IPS DF 4.7 (cell line): ENCODE measurements around the gene PPP6R3.
"Not testable (repeated sequence)": the region's sequence is repeated elsewhere in the genome, so short reads cannot be mapped to it uniquely, and the experiment has no call there.

Source experiments
- DNase-seq: peaks from one replicate; pipeline ENCODE4 v3.0.0-alpha.2; 2013; ENCODE audit warnings: low spot score; ENCODE audit errors: extremely low read depth

PPP6R3 gene

GRCh38 chr11:68457216-68457897 is 3.2 kb upstream of the PPP6R3 start:
- DNase-seq, result no peak

- DNase-seq, result no peak
Observed at GRCh38 chr11:68457898-68458249, 2.7 kb upstream of the PPP6R3 start.

DNA sequence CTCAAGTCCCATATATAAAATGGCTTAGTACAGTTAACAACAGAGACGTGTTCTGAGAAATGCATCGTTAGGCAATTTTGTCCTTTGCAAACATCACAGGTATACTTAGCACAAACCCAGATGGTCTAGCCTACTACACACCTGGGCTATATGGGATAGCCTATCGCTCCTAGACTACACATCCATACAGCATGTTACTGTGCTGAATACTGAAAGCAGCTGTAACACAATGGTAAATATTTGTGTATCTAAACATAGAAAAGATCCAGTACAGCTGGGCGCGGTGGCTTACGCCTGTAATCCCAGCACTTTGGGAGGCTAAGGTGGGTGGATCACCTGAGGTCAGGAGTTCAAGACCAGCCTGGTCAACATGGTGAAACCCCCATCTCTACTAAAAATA is 2.2 kb upstream of the PPP6R3 start:
- not testable (repeated sequence) for DNase-seq

- peak; percentile 92 for DNase-seq
Observed at GRCh38 chr11:68459886-68460740, 439 bp upstream of the PPP6R3 start.

GRCh38 chr11:68461575-68461917 is 994 bp downstream of the PPP6R3 start:
- no peak for DNase-seq

DNA sequence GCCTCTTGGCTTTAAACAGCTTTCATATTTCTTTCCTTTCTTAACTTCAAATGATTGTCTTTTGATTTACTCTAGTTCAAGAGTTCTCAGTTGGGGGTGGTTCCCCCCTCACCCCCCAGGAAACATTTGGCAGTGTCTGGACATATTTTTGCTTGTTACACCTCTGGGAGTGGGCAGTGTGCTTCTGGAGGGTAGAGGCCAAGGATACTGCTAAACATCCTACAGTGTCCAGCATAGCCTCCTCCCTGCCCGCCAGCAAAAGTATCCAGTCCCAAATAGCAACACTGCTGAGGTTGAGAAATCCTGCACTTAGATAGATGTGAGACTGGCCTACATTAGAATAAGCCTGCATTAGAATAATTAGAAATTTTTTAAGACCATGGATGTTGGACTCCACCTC is 3.2 kb downstream of the PPP6R3 start:
- no peak for DNase-seq

DNA sequence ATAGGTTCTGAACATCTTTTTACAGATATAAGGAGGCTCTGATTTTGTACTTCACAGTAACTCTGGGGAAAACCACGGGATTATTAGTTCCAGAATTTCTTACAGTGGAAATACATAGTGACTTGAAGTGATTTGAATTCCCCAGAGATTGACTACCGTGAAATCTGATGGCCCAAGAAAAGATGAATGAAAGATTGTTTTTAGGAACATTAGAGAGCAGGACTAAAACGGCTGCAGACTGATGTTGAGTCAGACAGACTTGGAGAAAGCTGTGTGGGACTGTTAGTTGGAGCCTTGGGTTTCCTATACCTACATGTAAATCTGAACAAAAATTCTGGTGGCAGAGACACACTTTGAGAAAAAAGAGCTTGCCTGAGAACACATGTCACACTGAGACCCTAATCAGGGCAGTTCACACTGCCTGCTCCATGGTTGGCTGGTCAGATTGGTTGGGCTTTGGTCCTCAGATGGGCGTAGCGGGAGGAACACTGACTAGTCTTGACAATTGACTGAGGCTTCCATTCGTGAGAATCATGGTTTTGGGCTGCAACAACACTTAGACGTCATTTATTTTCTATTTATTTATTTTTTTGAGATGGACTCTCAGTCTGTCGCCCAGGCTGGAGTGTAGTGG is 6.8 kb downstream of the PPP6R3 start:
- no peak for DNase-seq

DNA sequence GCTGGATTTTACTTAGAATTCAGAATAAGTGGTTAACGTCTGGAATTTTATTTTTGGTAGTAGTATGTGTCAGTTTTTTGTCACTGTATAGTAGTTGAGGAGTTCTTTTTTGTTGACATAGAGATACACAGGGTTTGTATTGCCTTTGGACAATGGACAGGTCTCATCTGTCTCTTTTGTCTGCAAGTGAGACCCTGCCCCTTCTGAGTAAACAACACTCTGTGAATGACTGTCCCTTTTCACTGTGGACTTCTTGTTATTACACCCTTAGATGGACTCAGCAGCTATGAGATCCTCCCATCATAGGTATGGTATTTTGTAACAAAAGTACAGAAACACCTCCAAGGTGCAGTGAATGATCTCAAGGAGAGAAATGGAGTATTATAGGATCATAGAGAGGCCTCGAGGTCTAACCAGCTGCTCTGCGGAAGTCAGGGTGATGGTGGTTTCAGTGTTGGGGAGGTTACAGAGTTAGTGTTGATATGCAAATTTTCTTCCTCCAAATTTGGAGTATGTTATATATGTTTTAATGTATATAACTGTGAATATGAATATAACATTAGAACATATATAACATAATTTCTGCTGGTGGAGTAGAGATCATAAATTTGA is 7.8 kb downstream of the PPP6R3 start:
- no peak for DNase-seq

GRCh38 chr11:68469122-68469521 is 8.6 kb downstream of the PPP6R3 start:
- DNase-seq, result no peak

DNA sequence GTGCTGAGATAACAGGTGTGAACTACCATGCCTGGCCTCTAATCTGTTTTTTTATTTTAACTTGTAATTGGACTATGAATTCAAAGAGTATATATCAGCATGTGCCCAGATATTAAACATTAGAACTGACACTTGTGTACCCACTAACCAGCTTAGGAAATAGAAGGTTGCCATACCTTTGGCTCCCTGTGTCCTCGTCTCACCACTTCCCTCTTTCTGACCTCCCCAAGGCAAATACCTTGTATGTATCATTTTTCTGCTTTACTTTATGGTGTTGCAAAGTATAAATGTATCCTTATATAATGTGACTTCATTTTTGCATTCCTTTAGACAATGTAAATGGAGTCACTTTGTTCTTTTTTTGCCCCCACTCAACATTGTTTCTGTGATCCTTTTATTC is 9.1 kb downstream of the PPP6R3 start:
- DNase-seq, result no peak

GRCh38 chr11:68470304-68470811 is 9.8 kb downstream of the PPP6R3 start:
- DNase-seq, result no peak

DNA sequence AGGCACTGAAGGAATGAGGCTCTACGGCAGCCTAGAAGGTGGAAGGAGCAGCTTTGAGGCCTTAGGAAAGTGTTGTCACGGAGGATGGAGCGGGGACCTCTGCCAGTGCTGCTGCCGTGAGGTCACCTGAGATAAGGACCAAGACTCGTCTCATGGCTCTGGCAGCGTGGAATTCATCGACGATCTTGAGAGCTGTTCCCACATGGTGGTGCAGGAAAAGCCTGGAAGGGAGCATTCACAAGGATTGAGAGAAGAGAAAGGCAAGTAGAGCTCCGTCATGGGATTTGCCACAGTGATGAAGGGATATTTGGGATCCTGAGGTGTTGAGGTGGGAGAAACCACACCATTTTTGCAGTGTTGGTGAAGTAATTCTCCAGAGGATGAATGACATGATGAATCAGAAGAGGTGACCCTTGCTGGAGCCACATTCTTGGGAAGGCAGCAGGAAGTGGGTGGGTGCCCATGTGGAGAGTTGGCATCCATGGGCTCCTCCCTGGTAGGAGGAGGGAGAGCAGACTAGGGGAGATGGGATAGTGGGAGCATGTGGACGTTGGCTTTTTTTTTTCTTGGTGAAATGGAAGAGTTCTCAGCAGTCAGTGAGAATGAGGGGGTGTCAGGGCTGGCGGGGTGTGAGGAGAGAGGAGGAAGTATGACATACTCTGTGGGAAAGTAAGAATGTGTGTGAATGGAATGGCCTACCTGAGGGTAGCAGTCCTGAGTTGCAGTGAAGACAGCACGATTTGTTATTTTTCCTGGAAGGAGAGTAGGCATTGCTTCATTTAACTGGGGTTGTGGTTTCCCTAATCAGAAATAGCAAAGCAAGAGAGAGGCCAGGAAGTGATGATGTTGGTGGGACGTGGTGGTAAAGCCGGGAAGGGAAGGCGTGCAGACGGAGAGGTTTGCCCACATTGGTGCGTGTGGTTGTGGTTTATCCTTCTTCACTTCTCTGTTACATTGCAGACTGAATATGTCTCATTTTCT is 11.1 kb downstream of the PPP6R3 start:
- no peak for DNase-seq

DNA sequence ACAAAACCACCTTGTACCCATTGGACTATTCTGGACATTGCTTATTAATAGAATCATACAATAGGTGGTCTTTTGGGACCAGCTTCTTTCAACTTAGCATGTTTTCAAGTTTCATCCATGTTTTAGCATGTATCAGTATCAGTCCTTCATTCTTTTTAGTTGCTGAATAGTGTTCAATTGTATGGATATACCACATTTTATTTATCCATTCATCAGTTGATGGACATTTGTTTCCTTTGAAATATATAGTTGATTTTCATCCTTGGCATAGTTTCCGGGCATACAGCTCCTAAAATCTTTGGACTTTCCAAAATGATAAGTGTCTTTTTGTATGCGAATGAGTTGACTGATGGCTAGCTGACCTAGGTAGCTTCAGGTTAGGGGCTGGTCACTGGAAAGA is 12.2 kb downstream of the PPP6R3 start:
- DNase-seq, result no peak

GRCh38 chr11:68473693-68474092 is 13.1 kb downstream of the PPP6R3 start:
- no peak for DNase-seq

GRCh38 chr11:68475626-68476025 is 15.1 kb downstream of the PPP6R3 start:
- not testable (repeated sequence) for DNase-seq

- DNase-seq, result no peak
Observed at GRCh38 chr11:68479390-68479789, 18.8 kb downstream of the PPP6R3 start.

GRCh38 chr11:68480193-68480592 is 19.6 kb downstream of the PPP6R3 start:
- no peak for DNase-seq

DNA sequence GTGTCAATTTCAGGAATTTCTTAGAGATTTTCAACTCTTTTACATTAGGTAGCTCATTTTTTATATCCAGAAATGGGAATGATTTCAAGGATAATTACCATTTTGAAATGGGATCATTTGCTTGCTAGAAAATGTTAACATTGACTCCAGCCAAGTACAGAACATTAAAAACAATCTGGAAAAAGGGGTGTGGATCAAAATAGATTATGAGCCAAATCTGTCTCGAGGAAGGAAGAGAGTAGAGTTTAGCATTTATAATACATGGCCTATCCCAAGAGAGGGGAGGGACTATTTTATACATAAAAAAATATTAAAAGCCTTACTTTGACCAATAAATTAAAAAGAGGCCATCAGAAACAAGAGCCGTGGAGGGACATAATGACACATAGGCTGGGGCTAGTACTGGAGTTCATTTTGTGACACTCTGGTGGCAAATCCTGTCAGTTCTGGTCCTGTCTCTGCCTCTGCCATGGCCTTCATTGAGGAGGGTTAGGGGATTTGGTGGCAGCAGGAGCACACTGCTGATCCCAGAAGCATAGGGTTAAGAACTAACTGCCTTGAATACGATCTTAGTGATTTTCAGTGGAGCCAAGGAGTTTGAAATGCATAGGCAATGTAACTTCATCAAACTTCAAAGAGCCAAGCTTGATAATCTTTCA is 20.4 kb downstream of the PPP6R3 start:
- DNase-seq, result no peak

GRCh38 chr11:68481579-68482240 is 21.2 kb downstream of the PPP6R3 start:
- DNase-seq, result no peak

DNA sequence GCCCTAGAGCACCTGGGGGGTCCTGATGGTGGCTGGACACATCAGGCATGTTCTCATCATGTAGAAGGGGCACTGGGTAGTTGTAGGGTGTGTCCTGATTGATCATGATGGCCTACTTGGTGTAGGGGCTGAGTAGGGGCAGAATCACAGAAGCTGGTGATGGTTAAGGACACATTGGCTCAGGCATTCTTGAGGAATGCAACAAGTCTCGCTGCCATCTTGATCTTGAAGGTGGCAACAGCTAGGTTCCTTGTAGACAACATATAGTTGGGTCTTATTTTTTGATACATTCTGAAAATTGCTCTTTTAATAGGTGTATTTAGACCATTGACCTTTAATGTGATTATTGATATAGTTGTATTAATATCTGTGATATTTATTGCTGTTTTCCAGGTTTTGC is 28.1 kb downstream of the PPP6R3 start:
- DNase-seq, result no peak
